Keratinocyte (primary cell): ENCODE measurements around the gene CRISP2. TPM values are rescaled to one million over a fixed set of nuclear protein-coding genes. Genes with fewer than 3 reads are reported as not detected.

Source experiments
- DNase-seq: peaks from one replicate; pipeline ENCODE4 v3.0.0-alpha.2; 2011; ENCODE audit warnings: low read depth, missing footprints, low spot score
- FAIRE-seq: peaks from 2 replicates; lab custom pipeline; 2011; peaks lifted over from hg19 to GRCh38; lab: Jason Lieb, UNC
- H2AFZ ChIP-seq: 2 replicates; pipeline ENCODE4 v1.6.0; 2012; ENCODE audit warnings: low read length, control low read depth, inconsistent platforms; ENCODE audit not compliant: control insufficient read depth
- H3K27ac ChIP-seq: 2 replicates; pipeline ENCODE4 v1.5.1; 2011; ENCODE audit warnings: low read length; ENCODE audit not compliant: control insufficient read depth, insufficient read depth
- H3K27me3 ChIP-seq: 3 replicates; pipeline ENCODE4 v1.6.0; 2011; ENCODE audit warnings: low read length; ENCODE audit not compliant: control insufficient read depth, insufficient read depth; ENCODE audit errors: extremely low read depth
- H3K36me3 ChIP-seq, 2 experiments: 2 replicates in 1 of 2; 3 replicates in 1 of 2; pipeline ENCODE4 v1.5.1; 2011; ENCODE audit warnings: low read length in 2 of 2, mild to moderate bottlenecking in 1 of 2; ENCODE audit not compliant: control insufficient read depth in 2 of 2, insufficient read depth in 2 of 2; ENCODE audit errors: extremely low read depth in 1 of 2
- H3K4me1 ChIP-seq: 3 replicates; pipeline ENCODE4 v1.5.1; 2011; ENCODE audit warnings: low read length; ENCODE audit not compliant: control insufficient read depth, insufficient read depth; ENCODE audit errors: extremely low read depth
- H3K4me2 ChIP-seq: 3 replicates; pipeline ENCODE4 v1.6.0; 2011; ENCODE audit warnings: low read depth, low read length; ENCODE audit not compliant: control insufficient read depth, insufficient read depth; ENCODE audit errors: extremely low read depth
- H3K4me3 ChIP-seq, 3 experiments: fragments of 200-600 bp in 1 of 3; sonication (generic) in 1 of 3; 2 replicates in 2 of 3; 3 replicates in 1 of 3; pipeline ENCODE4 v1.5.1; 2011 to 2016; ENCODE audit warnings: low read length in 3 of 3, mild to moderate bottlenecking in 3 of 3, control low read depth in 2 of 3, inconsistent platforms in 1 of 3, low read depth in 1 of 3, mixed read lengths in 1 of 3, mixed run types in 1 of 3, moderate library complexity in 1 of 3; ENCODE audit not compliant: control insufficient read depth in 2 of 3, insufficient read depth in 2 of 3; ENCODE audit errors: extremely low read depth in 1 of 3
- H3K79me2 ChIP-seq: 2 replicates; pipeline ENCODE4 v1.6.0; 2012; ENCODE audit warnings: low read length; ENCODE audit not compliant: control insufficient read depth, insufficient read depth
- H3K9ac ChIP-seq: 3 replicates; pipeline ENCODE4 v1.6.0; 2011; ENCODE audit warnings: low read length; ENCODE audit not compliant: control insufficient read depth, insufficient read depth; ENCODE audit errors: extremely low read depth
- H3K9me1 ChIP-seq: 3 replicates; pipeline ENCODE4 v1.6.0; 2011; ENCODE audit warnings: low read length; ENCODE audit not compliant: control insufficient read depth, insufficient read depth; ENCODE audit errors: extremely low read depth
- H3K9me3 ChIP-seq: 2 replicates; pipeline ENCODE4 v1.5.1; 2012; ENCODE audit warnings: low read depth, low read length; ENCODE audit not compliant: control insufficient read depth
- H4K20me1 ChIP-seq: 3 replicates; pipeline ENCODE4 v1.6.0; 2011; ENCODE audit warnings: low read length; ENCODE audit not compliant: control insufficient read depth, insufficient read depth; ENCODE audit errors: extremely low read depth
- EZH2 ChIP-seq: IDR thresholded peaks from one replicate; pipeline ENCODE4 v1.6.1; 2012; ENCODE audit warnings: inconsistent platforms, mild to moderate bottlenecking, low read length, moderate library complexity
- dilution Hi-C: fragments of 300-500 bp; cut with MboI; formaldehyde crosslinking; loops from one replicate; pipeline ENCODE4 v1.7.0; 2020; ENCODE audit warnings: low sequenced_read_pairs; ENCODE audit not compliant: extremely low pct_ligation_motif_present
- polyA plus RNA-seq, 5 experiments: library from polyadenylated mRNA; depleted of rRNA in 3 of 5; stranded (reverse) in 3 of 5; stranded (forward) in 1 of 5; unstranded in 1 of 5; fragments of >200 nt; gene quantifications; 1 replicate in 1 of 5; 2 replicates in 3 of 5; 3 replicates in 1 of 5; pipeline versions ENCODE4 v1.2.1 to v1.2.3, GENCODE V29; 2011 to 2012; ENCODE audit warnings: missing spikeins in 2 of 5, low read depth in 1 of 5, low replicate concordance in 1 of 5
- TF ChIP-seq, protein P1 (sequence below), 3 experiments: IDR thresholded peaks in 1 of 3; conservative IDR thresholded peaks in 1 of 3; optimal IDR thresholded peaks in 1 of 3; 2 replicates in 2 of 3; 3 replicates in 1 of 3; pipeline versions ENCODE3 to v1.5.1; 2011; ENCODE audit warnings: low read length in 3 of 3, mild to moderate bottlenecking in 3 of 3, moderate library complexity in 2 of 3, control low read depth in 1 of 3, inconsistent platforms in 1 of 3; ENCODE audit not compliant: insufficient read depth in 2 of 3; ENCODE audit errors: extremely low read depth in 1 of 3

CRISP2 gene
- polyA plus RNA-seq, 1 donor (not counting 4 experiments of a cell fraction or from before 2014, with no cell fraction given) = not detected

DNA sequence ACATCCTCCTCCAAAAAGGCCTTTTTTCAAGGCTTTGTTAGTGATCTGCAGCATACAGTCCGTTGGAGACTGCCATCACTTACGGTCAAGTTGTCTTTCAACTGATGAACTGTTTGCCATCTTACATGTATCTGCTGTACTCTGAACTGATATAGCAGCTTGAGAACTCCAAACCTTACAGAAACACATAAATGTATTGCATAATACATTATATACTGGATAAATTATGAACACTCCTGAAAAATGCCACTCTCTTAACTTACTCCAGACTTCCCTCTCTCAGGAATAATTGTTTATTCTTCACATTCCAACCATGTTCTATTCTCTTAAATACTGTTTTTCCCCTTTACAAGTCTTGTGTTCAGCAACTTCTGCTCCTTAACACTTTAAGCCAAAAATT lies 62.1 kb downstream of the CRISP2 start:
- no peaks in the 10 kb centered on the region for H3K9me1 ChIP-seq
- no peak overlapping the region for H3K4me2 ChIP-seq
- no peaks in the 10 kb centered on the region for H3K9me3 ChIP-seq
- H3K9ac ChIP-seq = no peak overlapping the region
- no peak overlapping the region for H3K4me3 ChIP-seq
- H3K27ac ChIP-seq = no peak overlapping the region
- no peaks in the 10 kb centered on the region for H4K20me1 ChIP-seq
- DNase-seq (no peak), FAIRE-seq (no peak)
- no peak overlapping the region for H2AFZ ChIP-seq
- no peaks in the 10 kb centered on the region for H3K4me1 ChIP-seq
- dilution Hi-C loops = no loop called here
- peaks cover 4% of the 10 kb centered on the region for H3K27me3 ChIP-seq
- no peaks in the 10 kb centered on the region for H3K36me3 ChIP-seq
- TF ChIP-seq, protein P1, sequence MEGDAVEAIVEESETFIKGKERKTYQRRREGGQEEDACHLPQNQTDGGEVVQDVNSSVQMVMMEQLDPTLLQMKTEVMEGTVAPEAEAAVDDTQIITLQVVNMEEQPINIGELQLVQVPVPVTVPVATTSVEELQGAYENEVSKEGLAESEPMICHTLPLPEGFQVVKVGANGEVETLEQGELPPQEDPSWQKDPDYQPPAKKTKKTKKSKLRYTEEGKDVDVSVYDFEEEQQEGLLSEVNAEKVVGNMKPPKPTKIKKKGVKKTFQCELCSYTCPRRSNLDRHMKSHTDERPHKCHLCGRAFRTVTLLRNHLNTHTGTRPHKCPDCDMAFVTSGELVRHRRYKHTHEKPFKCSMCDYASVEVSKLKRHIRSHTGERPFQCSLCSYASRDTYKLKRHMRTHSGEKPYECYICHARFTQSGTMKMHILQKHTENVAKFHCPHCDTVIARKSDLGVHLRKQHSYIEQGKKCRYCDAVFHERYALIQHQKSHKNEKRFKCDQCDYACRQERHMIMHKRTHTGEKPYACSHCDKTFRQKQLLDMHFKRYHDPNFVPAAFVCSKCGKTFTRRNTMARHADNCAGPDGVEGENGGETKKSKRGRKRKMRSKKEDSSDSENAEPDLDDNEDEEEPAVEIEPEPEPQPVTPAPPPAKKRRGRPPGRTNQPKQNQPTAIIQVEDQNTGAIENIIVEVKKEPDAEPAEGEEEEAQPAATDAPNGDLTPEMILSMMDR (optimal IDR thresholded peaks at IDR 0.05 in 1 of 3, IDR thresholded peaks at IDR 0.05 in 1 of 3, conservative IDR thresholded peaks at IDR 0.05 in 1 of 3; ENCODE audit: extremely low read depth in 1 of 3, insufficient read depth in 2 of 3, low read length in 3 of 3) = no peak
- no peak for TF ChIP-seq EZH2
- no peaks in the 10 kb centered on the region for H3K79me2 ChIP-seq

DNA sequence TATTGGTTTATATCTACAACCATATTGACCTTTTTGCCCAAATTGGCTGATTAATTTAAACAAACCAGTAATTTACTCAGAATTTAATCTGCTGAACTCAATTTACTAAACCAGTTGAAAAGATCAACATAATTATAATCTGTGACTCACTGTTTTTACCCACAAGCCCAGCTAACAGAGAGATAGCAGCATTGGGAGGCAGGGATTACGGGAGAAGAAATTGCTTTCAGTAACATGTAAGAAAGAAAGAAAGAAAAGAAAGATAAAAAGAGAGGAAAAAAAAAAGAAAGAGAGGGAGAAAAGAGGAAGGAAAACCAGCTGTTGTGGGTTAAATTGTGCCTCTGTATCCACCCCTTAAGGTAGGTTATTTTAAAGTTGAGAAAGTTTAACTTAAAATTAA lies 63.4 kb downstream of the CRISP2 start:
- H3K4me1 ChIP-seq = no peaks in the 10 kb centered on the region
- no peaks in the 10 kb centered on the region for H3K36me3 ChIP-seq
- H3K79me2 ChIP-seq = no peaks in the 10 kb centered on the region
- H3K9me3 ChIP-seq = no peaks in the 10 kb centered on the region
- H2AFZ ChIP-seq = no peak overlapping the region
- FAIRE-seq (no peak), DNase-seq (no peak)
- no peak overlapping the region for H3K4me3 ChIP-seq
- H3K27me3 ChIP-seq = peaks cover 2% of the 10 kb centered on the region
- no peak overlapping the region for H3K27ac ChIP-seq
- no peaks in the 10 kb centered on the region for H3K9me1 ChIP-seq
- TF ChIP-seq, protein P1 (optimal IDR thresholded peaks at IDR 0.05 in 1 of 3, IDR thresholded peaks at IDR 0.05 in 1 of 3, conservative IDR thresholded peaks at IDR 0.05 in 1 of 3; ENCODE audit: extremely low read depth in 1 of 3, insufficient read depth in 2 of 3, low read length in 3 of 3) = no peak
- no peak for TF ChIP-seq EZH2
- no peak overlapping the region for H3K4me2 ChIP-seq
- H4K20me1 ChIP-seq = no peaks in the 10 kb centered on the region
- no peak overlapping the region for H3K9ac ChIP-seq
- dilution Hi-C loops = loop anchor here (25.0 kb wide), 2 partner anchors 187 to 412 kb away; no protein-coding TSS in a partner anchor
